Chondrocyte (in vitro differentiated cells): Measurements from ENCODE around the gene RNF151. TPM values are rescaled to one million over a fixed set of nuclear protein-coding genes. Genes with fewer than 3 reads are reported as not detected.

Source experiments
- DNase-seq: peaks from one replicate; pipeline ENCODE4 v3.0.0; 2021; ENCODE audit warnings: mixed read lengths, low spot score
- H3K27ac Mint-ChIP-seq: one replicate; pipeline ENCODE4 v1.8.0; 2021; ENCODE audit warnings: mild to moderate bottlenecking, moderate library complexity, mixed read lengths; ENCODE audit not compliant: unreplicated experiment
- H3K27me3 Mint-ChIP-seq: 2 replicates; pipeline ENCODE4 v1.8.0; 2021; ENCODE audit warnings: low read depth, mixed read lengths
- H3K36me3 Mint-ChIP-seq: 2 replicates; pipeline ENCODE4 v1.8.0; 2021; ENCODE audit warnings: low read depth, mixed read lengths
- H3K4me1 Mint-ChIP-seq: 2 replicates; pipeline ENCODE4 v1.8.0; 2021; ENCODE audit warnings: low read depth, mild to moderate bottlenecking, mixed read lengths
- H3K4me3 Mint-ChIP-seq: one replicate; pipeline ENCODE4 v1.8.0; 2021; ENCODE audit warnings: mild to moderate bottlenecking, moderate library complexity, mixed read lengths; ENCODE audit not compliant: unreplicated experiment
- H3K9me3 Mint-ChIP-seq: 2 replicates; pipeline ENCODE4 v1.8.0; 2021; ENCODE audit warnings: low read depth, mixed read lengths
- CTCF ChIP-seq: fragments of 200-600 bp; sonication (generic); IDR thresholded peaks from 2 replicates; pipeline ENCODE4 v1.5.0; 2021; ENCODE audit warnings: antibody characterized with exemption, mild to moderate bottlenecking, moderate library complexity
- total RNA-seq: library from RNA; stranded (reverse); gene quantifications from 3 replicates; pipeline ENCODE4 v1.2.1, GENCODE V29; 2021

RNF151 gene
- total RNA-seq, 1 donor from 2014 or later: not detected

GRCh38 chr16:1998852-1999801, 32.5 kb downstream of the RNF151 start:
- no peak for TF ChIP-seq CTCF
- Mint-ChIP-seq H3K9me3 (no peaks in the 10 kb centered on the region), H3K36me3 (peaks cover 13% of the 10 kb centered on the region), H3K4me3 (no peak overlapping the region), H3K27me3 (no peaks in the 10 kb centered on the region), H3K4me1 (peaks cover 6% of the 10 kb centered on the region), H3K27ac (no peak overlapping the region)
- no peak for DNase-seq

- H3K36me3 Mint-ChIP-seq: peaks cover 13% of the 10 kb centered on the region
Measured at GRCh38 chr16:1999866-2000514, 33.3 kb downstream of the RNF151 start.

GRCh38 chr16:2001035-2001434, 34.4 kb downstream of the RNF151 start:
- Mint-ChIP-seq H3K9me3 (no peaks in the 10 kb centered on the region), H3K4me1 (peaks cover 16% of the 10 kb centered on the region), H3K27ac (no peak overlapping the region), H3K36me3 (peaks cover 11% of the 10 kb centered on the region), H3K4me3 (no peak overlapping the region), H3K27me3 (no peaks in the 10 kb centered on the region)
- no peak for TF ChIP-seq CTCF
- no peak for DNase-seq

More at GRCh38 chr16:1999866-2000514, 33.3 kb downstream of the RNF151 start:
- H3K27me3 Mint-ChIP-seq: no peaks in the 10 kb centered on the region
- no peak overlapping the region for H3K27ac Mint-ChIP-seq
- no peaks in the 10 kb centered on the region for H3K9me3 Mint-ChIP-seq
- no peak for TF ChIP-seq CTCF
- no peak for DNase-seq
- no peak overlapping the region for H3K4me3 Mint-ChIP-seq
- peaks cover 13% of the 10 kb centered on the region for H3K4me1 Mint-ChIP-seq

GRCh38 chr16:2001456-2002355, 35.0 kb downstream of the RNF151 start:
- no peaks in the 10 kb centered on the region for H3K9me3 Mint-ChIP-seq
- H3K27ac Mint-ChIP-seq: no peak overlapping the region
- no peak for TF ChIP-seq CTCF

More at GRCh38 chr16:2001456-2002355, 35.0 kb downstream of the RNF151 start:
- no peak for DNase-seq
- no peaks in the 10 kb centered on the region for H3K27me3 Mint-ChIP-seq
- peaks cover 11% of the 10 kb centered on the region for H3K36me3 Mint-ChIP-seq
- no peak overlapping the region for H3K4me3 Mint-ChIP-seq
- peaks cover 21% of the 10 kb centered on the region for H3K4me1 Mint-ChIP-seq
